Prostate gland (tissue), 2 donors: ENCODE results near the gene ETS2. TPM values are rescaled to one million over a fixed set of nuclear protein-coding genes. Genes with fewer than 3 reads are reported as not detected.

Experiments used
- DNase-seq: peaks from one replicate; pipeline ENCODE4 v3.0.0-alpha.2; 2019; ENCODE audit warnings: low spot score
- H3K27ac ChIP-seq, 2 donors: fragments of 200-600 bp; sonication (generic); 2 replicates each; pipeline ENCODE4 v1.5.1; 2017 to 2019
- H3K27me3 ChIP-seq: fragments of 200-600 bp; sonication (generic); replicated peaks from 2 replicates; pipeline ENCODE4 v1.5.1; 2019; ENCODE audit not compliant: insufficient read depth
- H3K36me3 ChIP-seq, 2 donors: fragments of 200-600 bp; sonication (generic); 1 replicate in 1 of 2; 2 replicates in 1 of 2; pipeline versions ENCODE4 v1.5.1 to v1.8.1; 2017 to 2019
- H3K4me1 ChIP-seq: fragments of 200-600 bp; sonication (generic); replicated peaks from 2 replicates; pipeline ENCODE4 v1.5.1; 2019
- H3K4me3 ChIP-seq, 2 donors: fragments of 200-600 bp; sonication (generic); 2 replicates each; pipeline ENCODE4 v1.5.1; 2017 to 2019
- H3K9me3 ChIP-seq: fragments of 200-600 bp; sonication (generic); 2 replicates; pipeline ENCODE4 v1.5.1; 2017
- CTCF ChIP-seq, 4 experiments: fragments of 200-600 bp in 2 of 4; fragments of 450-650 bp in 2 of 4; sonication (generic) in 2 of 4; IDR thresholded peaks; 1 replicate in 3 of 4; 2 replicates in 1 of 4; pipeline ENCODE4 v1.5.1; 2016 to 2019; ENCODE audit warnings: antibody characterized with exemption in 4 of 4, mild to moderate bottlenecking in 2 of 4, moderate library complexity in 2 of 4
- POLR2A ChIP-seq: fragments of 450-650 bp; IDR thresholded peaks from one replicate; pipeline ENCODE4 v1.6.1; 2016; ENCODE audit warnings: antibody characterized with exemption, mild to moderate bottlenecking
- POLR2AphosphoS5 ChIP-seq: sonication (generic); formaldehyde crosslinking; IDR thresholded peaks from one replicate; pipeline ENCODE4 v1.6.1; 2017; ENCODE audit warnings: antibody characterized with exemption
- WGBS: methylation state at CpG from one replicate; pipeline ENCODE4 v1.1.5; 2018; 5-methylcytosine and 5-hydroxymethylcytosine counted together
- intact Hi-C: fragments of 100-400 bp; cut with DNase I; formaldehyde crosslinking; loops from one replicate; pipeline ENCODE4 v1.14.2; 2022
- total RNA-seq, 2 donors: library from RNA; depleted of rRNA; stranded (reverse); fragments of >200 nt; gene quantifications; one replicate each; pipeline ENCODE4 v1.1.0, GENCODE V29; 2016

The ETS2 gene
- total RNA-seq, 2 donors from 2014 or later = 53.3 to 80.2 TPM

- intact Hi-C loops = no loop called here
- no peaks in the 10 kb centered on the region for H3K36me3 ChIP-seq
- no peak overlapping the region for H3K4me3 ChIP-seq
- TF ChIP-seq POLR2AphosphoS5 (no peak), POLR2A (no peak), CTCF (IDR thresholded peaks at IDR 0.05) (no peak)
- H3K4me1 ChIP-seq = no peaks in the 10 kb centered on the region
- H3K9me3 ChIP-seq = no peaks in the 10 kb centered on the region
- H3K27me3 ChIP-seq = no peaks in the 10 kb centered on the region
- DNase-seq = no peak
- H3K27ac ChIP-seq = no peak overlapping the region
Observed at GRCh38 chr21:38772646-38773045, 33.1 kb upstream of the ETS2 start.

- no peak for DNase-seq
- Histone ChIP-seq H3K27ac (no peak overlapping the region), H3K9me3 (no peaks in the 10 kb centered on the region), H3K36me3 (no peaks in the 10 kb centered on the region), H3K4me1 (no peaks in the 10 kb centered on the region), H3K27me3 (no peaks in the 10 kb centered on the region), H3K4me3 (no peak overlapping the region)
- intact Hi-C loops = no loop called here
- TF ChIP-seq CTCF (IDR thresholded peaks at IDR 0.05) (no peak), POLR2A (no peak), POLR2AphosphoS5 (no peak)
- WGBS = 73% methylated on average over 18 of the region's 18 CpGs
Observed at GRCh38 chr21:38773099-38774061, 32.3 kb upstream of the ETS2 start.

- Histone ChIP-seq H3K4me1 (no peaks in the 10 kb centered on the region), H3K9me3 (no peaks in the 10 kb centered on the region), H3K27me3 (no peaks in the 10 kb centered on the region), H3K4me3 (no peak overlapping the region), H3K27ac (no peak overlapping the region), H3K36me3 (no peaks in the 10 kb centered on the region)
- no peak for DNase-seq
- 90% methylated on average over 5 of the region's 5 CpGs for WGBS
- TF ChIP-seq POLR2A (no peak), POLR2AphosphoS5 (no peak), CTCF (IDR thresholded peaks at IDR 0.05) (no peak)
- intact Hi-C loops = no loop called here
Observed at GRCh38 chr21:38774152-38774551, 31.6 kb upstream of the ETS2 start.

DNA sequence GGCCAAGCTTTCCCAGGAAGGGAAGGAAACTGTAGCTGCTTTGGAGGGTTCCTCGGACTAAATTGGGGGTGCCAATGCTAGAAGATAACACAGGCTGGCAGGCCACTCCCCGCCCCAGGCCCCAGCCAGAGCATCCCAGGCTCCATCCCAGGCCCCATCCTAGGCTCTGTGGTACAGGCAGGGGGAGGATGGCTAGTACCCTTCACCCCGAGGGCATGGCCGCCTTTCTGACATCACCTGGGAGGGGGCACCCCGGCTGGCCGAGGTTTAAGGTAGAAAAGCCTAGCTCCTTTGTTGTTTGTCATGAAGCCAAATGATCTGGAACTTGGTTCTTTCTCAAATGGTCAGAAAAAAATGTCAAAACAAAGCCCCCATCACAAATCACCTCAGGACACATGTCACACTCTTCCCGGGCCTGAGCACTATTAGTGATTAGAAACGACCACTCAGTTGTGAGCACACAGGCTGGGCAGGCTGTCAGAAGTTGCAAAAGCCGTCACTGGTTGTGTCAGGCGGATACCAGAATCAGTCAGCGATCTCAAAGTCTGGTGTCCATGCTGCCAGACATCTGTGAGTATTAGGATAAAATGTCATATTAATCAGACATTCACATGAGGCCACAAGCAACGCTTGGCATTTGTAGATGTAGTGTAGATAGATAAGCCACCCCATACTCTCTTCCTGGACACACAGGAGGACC, 31.0 kb upstream of the ETS2 start:
- no peaks in the 10 kb centered on the region for H3K9me3 ChIP-seq
- H3K36me3 ChIP-seq = no peaks in the 10 kb centered on the region
- no peaks in the 10 kb centered on the region for H3K27me3 ChIP-seq
- WGBS = 79% methylated on average over 12 of the region's 12 CpGs
- intact Hi-C loops = no loop called here
- no peak for DNase-seq
- no peaks in the 10 kb centered on the region for H3K4me1 ChIP-seq
- TF ChIP-seq POLR2AphosphoS5 = no peak
- TF ChIP-seq CTCF (IDR thresholded peaks at IDR 0.05) = no peak
- TF ChIP-seq POLR2A = no peak
- H3K27ac ChIP-seq = no peak overlapping the region
- H3K4me3 ChIP-seq = no peak overlapping the region
